GM12878 (cell line): ENCODE results near the gene FICD.

Source experiments
- FOS ChIP-seq: IDR thresholded peaks from 3 replicates; pipeline ENCODE4 v1.6.1; 2011; ENCODE audit warnings: borderline replicate concordance; ENCODE audit not compliant: insufficient read length; ENCODE audit errors: extremely low read depth
- HDAC2 ChIP-seq: fragments of 200-600 bp; sonication (generic); IDR thresholded peaks from 2 replicates; pipeline ENCODE4 v1.6.1; 2017
- MYC ChIP-seq: IDR thresholded peaks from 2 replicates; pipeline ENCODE4 v1.6.1; 2011; ENCODE audit warnings: mild to moderate bottlenecking, low read length, moderate library complexity, inconsistent platforms; ENCODE audit not compliant: insufficient read depth, insufficient replicate concordance, insufficient read length, severe bottlenecking
- POLR2AphosphoS5 ChIP-seq: IDR thresholded peaks from 2 replicates; pipeline ENCODE4 v1.6.1; 2011; ENCODE audit warnings: mild to moderate bottlenecking, low read length, inconsistent platforms
- RBBP5 ChIP-seq: fragments of 200-600 bp; sonication (generic); conservative IDR thresholded peaks from 2 replicates; pipeline ENCODE4 v1.6.1; 2016
- RELA ChIP-seq: fragments of 450-650 bp; IDR thresholded peaks from 2 replicates; pipeline ENCODE4 v1.8.0; 2014; ENCODE audit warnings: borderline replicate concordance; ENCODE audit not compliant: partially characterized antibody
- TCF7 ChIP-seq: IDR thresholded peaks from 2 replicates; pipeline ENCODE4 v1.6.1; 2014; ENCODE audit warnings: antibody characterized with exemption, borderline replicate concordance
- TF ChIP-seq, protein P1 (sequence below): IDR thresholded peaks from 2 replicates; pipeline ENCODE4 v1.6.1; 2012; ENCODE audit warnings: mild to moderate bottlenecking, low read depth, low read length
- TF ChIP-seq, protein P2 (sequence below): IDR thresholded peaks from 2 replicates; pipeline ENCODE4 v1.6.1; 2012; ENCODE audit warnings: improper control_type of control experiment, low read depth, low read length; ENCODE audit not compliant: insufficient replicate concordance
- TF ChIP-seq, protein P3 (sequence below): fragments of 450-650 bp; IDR thresholded peaks from 2 replicates; pipeline ENCODE4 v1.6.1; 2017; ENCODE audit warnings: mild to moderate bottlenecking, low read depth, inconsistent platforms; ENCODE audit not compliant: poor library complexity, severe bottlenecking
- TF ChIP-seq, protein P4 (sequence below), 3 experiments: IDR thresholded peaks in 2 of 3; conservative IDR thresholded peaks in 1 of 3; 2 replicates each; pipeline ENCODE4 v1.5.1; 2011; ENCODE audit warnings: low read depth in 3 of 3, low read length in 3 of 3, mild to moderate bottlenecking in 3 of 3, control low read depth in 2 of 3, moderate library complexity in 2 of 3, inconsistent platforms in 1 of 3, mixed read lengths in 1 of 3; ENCODE audit not compliant: control insufficient read depth in 2 of 3, insufficient read depth in 1 of 3; ENCODE audit errors: extremely low read depth in 1 of 3
- TF ChIP-seq, protein P5 (sequence below): IDR thresholded peaks from 2 replicates; pipeline ENCODE4 v1.6.1; 2012; ENCODE audit warnings: low read depth, low read length, improper control_type of control experiment

DNA sequence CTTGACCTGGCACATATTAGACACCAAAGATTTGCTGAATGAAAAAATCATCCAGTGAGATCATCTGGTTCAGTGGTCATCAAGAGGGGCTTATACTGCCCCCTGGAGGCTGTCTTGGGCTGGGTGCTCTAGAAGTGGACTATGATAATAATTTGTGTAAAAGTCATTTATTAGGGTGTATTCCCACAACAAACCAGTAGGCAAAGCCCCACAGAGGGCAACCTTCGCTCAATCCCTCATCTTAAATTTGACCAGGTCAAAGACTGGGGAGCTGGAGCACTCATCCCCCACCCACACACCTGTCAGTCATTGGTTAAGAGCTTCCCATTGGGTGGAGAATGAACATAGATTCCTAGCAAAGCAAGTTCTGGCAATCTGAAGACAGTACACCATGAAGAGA is 20.0 kb upstream of the FICD start:
- TF ChIP-seq, protein P1, sequence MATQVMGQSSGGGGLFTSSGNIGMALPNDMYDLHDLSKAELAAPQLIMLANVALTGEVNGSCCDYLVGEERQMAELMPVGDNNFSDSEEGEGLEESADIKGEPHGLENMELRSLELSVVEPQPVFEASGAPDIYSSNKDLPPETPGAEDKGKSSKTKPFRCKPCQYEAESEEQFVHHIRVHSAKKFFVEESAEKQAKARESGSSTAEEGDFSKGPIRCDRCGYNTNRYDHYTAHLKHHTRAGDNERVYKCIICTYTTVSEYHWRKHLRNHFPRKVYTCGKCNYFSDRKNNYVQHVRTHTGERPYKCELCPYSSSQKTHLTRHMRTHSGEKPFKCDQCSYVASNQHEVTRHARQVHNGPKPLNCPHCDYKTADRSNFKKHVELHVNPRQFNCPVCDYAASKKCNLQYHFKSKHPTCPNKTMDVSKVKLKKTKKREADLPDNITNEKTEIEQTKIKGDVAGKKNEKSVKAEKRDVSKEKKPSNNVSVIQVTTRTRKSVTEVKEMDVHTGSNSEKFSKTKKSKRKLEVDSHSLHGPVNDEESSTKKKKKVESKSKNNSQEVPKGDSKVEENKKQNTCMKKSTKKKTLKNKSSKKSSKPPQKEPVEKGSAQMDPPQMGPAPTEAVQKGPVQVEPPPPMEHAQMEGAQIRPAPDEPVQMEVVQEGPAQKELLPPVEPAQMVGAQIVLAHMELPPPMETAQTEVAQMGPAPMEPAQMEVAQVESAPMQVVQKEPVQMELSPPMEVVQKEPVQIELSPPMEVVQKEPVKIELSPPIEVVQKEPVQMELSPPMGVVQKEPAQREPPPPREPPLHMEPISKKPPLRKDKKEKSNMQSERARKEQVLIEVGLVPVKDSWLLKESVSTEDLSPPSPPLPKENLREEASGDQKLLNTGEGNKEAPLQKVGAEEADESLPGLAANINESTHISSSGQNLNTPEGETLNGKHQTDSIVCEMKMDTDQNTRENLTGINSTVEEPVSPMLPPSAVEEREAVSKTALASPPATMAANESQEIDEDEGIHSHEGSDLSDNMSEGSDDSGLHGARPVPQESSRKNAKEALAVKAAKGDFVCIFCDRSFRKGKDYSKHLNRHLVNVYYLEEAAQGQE = no peak
- TF ChIP-seq HDAC2 = no peak
- no peak for TF ChIP-seq RBBP5
- no peak for TF ChIP-seq MYC
- TF ChIP-seq FOS = no peak
- TF ChIP-seq, protein P2, sequence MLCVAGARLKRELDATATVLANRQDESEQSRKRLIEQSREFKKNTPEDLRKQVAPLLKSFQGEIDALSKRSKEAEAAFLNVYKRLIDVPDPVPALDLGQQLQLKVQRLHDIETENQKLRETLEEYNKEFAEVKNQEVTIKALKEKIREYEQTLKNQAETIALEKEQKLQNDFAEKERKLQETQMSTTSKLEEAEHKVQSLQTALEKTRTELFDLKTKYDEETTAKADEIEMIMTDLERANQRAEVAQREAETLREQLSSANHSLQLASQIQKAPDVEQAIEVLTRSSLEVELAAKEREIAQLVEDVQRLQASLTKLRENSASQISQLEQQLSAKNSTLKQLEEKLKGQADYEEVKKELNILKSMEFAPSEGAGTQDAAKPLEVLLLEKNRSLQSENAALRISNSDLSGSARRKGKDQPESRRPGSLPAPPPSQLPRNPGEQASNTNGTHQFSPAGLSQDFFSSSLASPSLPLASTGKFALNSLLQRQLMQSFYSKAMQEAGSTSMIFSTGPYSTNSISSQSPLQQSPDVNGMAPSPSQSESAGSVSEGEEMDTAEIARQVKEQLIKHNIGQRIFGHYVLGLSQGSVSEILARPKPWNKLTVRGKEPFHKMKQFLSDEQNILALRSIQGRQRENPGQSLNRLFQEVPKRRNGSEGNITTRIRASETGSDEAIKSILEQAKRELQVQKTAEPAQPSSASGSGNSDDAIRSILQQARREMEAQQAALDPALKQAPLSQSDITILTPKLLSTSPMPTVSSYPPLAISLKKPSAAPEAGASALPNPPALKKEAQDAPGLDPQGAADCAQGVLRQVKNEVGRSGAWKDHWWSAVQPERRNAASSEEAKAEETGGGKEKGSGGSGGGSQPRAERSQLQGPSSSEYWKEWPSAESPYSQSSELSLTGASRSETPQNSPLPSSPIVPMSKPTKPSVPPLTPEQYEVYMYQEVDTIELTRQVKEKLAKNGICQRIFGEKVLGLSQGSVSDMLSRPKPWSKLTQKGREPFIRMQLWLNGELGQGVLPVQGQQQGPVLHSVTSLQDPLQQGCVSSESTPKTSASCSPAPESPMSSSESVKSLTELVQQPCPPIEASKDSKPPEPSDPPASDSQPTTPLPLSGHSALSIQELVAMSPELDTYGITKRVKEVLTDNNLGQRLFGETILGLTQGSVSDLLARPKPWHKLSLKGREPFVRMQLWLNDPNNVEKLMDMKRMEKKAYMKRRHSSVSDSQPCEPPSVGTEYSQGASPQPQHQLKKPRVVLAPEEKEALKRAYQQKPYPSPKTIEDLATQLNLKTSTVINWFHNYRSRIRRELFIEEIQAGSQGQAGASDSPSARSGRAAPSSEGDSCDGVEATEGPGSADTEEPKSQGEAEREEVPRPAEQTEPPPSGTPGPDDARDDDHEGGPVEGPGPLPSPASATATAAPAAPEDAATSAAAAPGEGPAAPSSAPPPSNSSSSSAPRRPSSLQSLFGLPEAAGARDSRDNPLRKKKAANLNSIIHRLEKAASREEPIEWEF = no peak
- no peak for TF ChIP-seq TCF7
- TF ChIP-seq, protein P3, sequence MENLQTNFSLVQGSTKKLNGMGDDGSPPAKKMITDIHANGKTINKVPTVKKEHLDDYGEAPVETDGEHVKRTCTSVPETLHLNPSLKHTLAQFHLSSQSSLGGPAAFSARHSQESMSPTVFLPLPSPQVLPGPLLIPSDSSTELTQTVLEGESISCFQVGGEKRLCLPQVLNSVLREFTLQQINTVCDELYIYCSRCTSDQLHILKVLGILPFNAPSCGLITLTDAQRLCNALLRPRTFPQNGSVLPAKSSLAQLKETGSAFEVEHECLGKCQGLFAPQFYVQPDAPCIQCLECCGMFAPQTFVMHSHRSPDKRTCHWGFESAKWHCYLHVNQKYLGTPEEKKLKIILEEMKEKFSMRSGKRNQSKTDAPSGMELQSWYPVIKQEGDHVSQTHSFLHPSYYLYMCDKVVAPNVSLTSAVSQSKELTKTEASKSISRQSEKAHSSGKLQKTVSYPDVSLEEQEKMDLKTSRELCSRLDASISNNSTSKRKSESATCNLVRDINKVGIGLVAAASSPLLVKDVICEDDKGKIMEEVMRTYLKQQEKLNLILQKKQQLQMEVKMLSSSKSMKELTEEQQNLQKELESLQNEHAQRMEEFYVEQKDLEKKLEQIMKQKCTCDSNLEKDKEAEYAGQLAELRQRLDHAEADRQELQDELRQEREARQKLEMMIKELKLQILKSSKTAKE = no peak
- no peak for TF ChIP-seq RELA
- TF ChIP-seq, protein P4, sequence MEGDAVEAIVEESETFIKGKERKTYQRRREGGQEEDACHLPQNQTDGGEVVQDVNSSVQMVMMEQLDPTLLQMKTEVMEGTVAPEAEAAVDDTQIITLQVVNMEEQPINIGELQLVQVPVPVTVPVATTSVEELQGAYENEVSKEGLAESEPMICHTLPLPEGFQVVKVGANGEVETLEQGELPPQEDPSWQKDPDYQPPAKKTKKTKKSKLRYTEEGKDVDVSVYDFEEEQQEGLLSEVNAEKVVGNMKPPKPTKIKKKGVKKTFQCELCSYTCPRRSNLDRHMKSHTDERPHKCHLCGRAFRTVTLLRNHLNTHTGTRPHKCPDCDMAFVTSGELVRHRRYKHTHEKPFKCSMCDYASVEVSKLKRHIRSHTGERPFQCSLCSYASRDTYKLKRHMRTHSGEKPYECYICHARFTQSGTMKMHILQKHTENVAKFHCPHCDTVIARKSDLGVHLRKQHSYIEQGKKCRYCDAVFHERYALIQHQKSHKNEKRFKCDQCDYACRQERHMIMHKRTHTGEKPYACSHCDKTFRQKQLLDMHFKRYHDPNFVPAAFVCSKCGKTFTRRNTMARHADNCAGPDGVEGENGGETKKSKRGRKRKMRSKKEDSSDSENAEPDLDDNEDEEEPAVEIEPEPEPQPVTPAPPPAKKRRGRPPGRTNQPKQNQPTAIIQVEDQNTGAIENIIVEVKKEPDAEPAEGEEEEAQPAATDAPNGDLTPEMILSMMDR (IDR thresholded peaks at IDR 0.05 in 2 of 3, conservative IDR thresholded peaks at IDR 0.05 in 1 of 3; ENCODE audit: control insufficient read depth in 2 of 3, extremely low read depth in 1 of 3, insufficient read depth in 1 of 3, low read depth in 3 of 3, low read length in 3 of 3) = peak; percentile 42 to 67 (median 57)
- TF ChIP-seq POLR2AphosphoS5 = no peak
- TF ChIP-seq, protein P5, sequence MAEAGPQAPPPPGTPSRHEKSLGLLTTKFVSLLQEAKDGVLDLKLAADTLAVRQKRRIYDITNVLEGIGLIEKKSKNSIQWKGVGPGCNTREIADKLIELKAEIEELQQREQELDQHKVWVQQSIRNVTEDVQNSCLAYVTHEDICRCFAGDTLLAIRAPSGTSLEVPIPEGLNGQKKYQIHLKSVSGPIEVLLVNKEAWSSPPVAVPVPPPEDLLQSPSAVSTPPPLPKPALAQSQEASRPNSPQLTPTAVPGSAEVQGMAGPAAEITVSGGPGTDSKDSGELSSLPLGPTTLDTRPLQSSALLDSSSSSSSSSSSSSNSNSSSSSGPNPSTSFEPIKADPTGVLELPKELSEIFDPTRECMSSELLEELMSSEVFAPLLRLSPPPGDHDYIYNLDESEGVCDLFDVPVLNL = no peak
